Measurements from ENCODE around the gene CBR4.

DNA sequence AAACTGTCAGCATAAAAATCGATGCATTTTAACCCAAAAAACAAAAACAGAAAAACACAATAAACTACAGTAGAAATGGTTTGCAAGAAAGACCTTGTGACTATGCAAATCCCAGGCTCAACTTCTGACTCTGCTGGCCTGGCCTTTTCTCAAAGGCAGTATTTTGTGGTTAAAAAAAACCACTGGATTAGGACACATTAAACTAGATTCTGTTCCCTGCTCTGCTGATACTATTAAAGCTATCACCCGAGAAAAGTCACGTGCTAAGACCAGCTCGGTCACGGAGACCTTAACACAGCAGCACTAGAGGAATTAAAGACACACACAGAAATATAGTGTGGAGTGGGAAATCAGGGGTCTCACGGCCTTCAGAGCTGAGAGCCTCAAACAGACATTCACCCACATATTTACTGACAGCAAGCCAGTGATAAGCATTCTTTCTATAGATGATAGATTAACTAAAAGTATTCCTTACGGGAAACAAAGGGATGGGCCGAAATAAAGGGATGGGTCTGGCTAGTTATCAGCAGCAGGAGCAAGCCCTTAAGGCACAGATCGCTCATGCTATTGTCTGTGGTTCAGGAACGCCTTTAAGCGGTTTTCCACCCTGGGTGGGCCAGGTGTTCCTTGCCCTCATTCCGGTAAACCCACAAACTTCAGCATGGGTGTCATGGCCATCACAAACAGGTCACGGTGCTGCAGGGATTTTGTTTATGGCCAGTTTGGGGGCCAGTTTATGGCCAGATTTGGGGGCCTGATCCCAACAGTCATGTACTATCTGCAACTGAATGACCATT, 16.1 kb downstream of the CBR4 start:
- TF ChIP-seq REST (IDR thresholded peaks at IDR 0.05; ENCODE audit: insufficient read depth in 1 of 2, low read depth in 2 of 2, low read length in 2 of 2) (no peak), TAF1 (IDR thresholded peaks at IDR 0.05; ENCODE audit: borderline replicate concordance, insufficient read depth, low read length) (no peak), POLR2AphosphoS5 (IDR thresholded peaks at IDR 0.05; ENCODE audit: low read depth, low read length) (no peak), SIN3A (IDR thresholded peaks at IDR 0.05; ENCODE audit: borderline replicate concordance, insufficient read depth, low read length) (no peak), FOXP2 (optimal IDR thresholded peaks at IDR 0.05; ENCODE audit: borderline replicate concordance, extremely low read depth, extremely low read length, insufficient read depth) (no peak)
